HepG2 (cell line): ENCODE results near the gene MSL2. TPM values are rescaled to one million over a fixed set of nuclear protein-coding genes. Genes with fewer than 3 reads are reported as not detected.

ENCODE experiments used
- DNMT1 ChIP-seq: sonication (generic); formaldehyde crosslinking; IDR thresholded peaks from 2 replicates; pipeline ENCODE4 v1.5.1; 2020; ENCODE audit warnings: mild to moderate bottlenecking, missing genetic modification reagents
- HNF4A ChIP-seq: sonication (generic); formaldehyde crosslinking; IDR thresholded peaks from 2 replicates; pipeline ENCODE4 v1.4.0; 2020; ENCODE audit warnings: missing genetic modification reagents
- KLF15 ChIP-seq: sonication (generic); formaldehyde crosslinking; IDR thresholded peaks from 2 replicates; pipeline ENCODE4 v1.8.1; 2023; ENCODE audit warnings: borderline replicate concordance, mild to moderate bottlenecking, inconsistent platforms, missing genetic modification reagents, mixed read lengths
- MED8 ChIP-seq: sonication (generic); formaldehyde crosslinking; IDR thresholded peaks from 2 replicates; pipeline ENCODE4 v1.8.1; 2023; ENCODE audit warnings: mild to moderate bottlenecking, missing genetic modification reagents; ENCODE audit not compliant: insufficient replicate concordance
- MIER2 ChIP-seq: IDR thresholded peaks from 2 replicates; pipeline ENCODE4 v1.6.1; 2016; ENCODE audit warnings: missing biosample characterization, missing genetic modification reagents
- NONO ChIP-seq, 2 experiments: fragments of 450-650 bp in 1 of 2; sonication (generic) in 1 of 2; formaldehyde crosslinking in 1 of 2; IDR thresholded peaks in 1 of 2; conservative IDR thresholded peaks in 1 of 2; 2 replicates each; pipeline versions ENCODE4 v1.6.1 to v1.8.0; 2017 to 2022; ENCODE audit warnings: mild to moderate bottlenecking in 1 of 2, missing genetic modification reagents in 1 of 2, moderate library complexity in 1 of 2
- NR1H2 ChIP-seq: sonication (generic); formaldehyde crosslinking; IDR thresholded peaks from 2 replicates; pipeline ENCODE4 v1.8.1; 2022; ENCODE audit warnings: low read depth, missing genetic modification reagents, borderline replicate concordance
- SMAD9 ChIP-seq: sonication (generic); formaldehyde crosslinking; IDR thresholded peaks from 2 replicates; pipeline ENCODE4 v1.5.1; 2020; ENCODE audit warnings: mild to moderate bottlenecking, missing genetic modification reagents
- SOX13 ChIP-seq, 3 experiments: fragments of 450-650 bp in 1 of 3; sonication (generic) in 1 of 3; formaldehyde crosslinking in 1 of 3; IDR thresholded peaks in 2 of 3; conservative IDR thresholded peaks in 1 of 3; 2 replicates each; pipeline versions ENCODE4 v1.5.0 to v1.6.1; 2016 to 2020; ENCODE audit warnings: antibody characterized with exemption in 1 of 3, mild to moderate bottlenecking in 1 of 3, missing compliant biosample characterization in 1 of 3, missing genetic modification reagents in 1 of 3, moderate library complexity in 1 of 3
- SOX6 ChIP-seq, 2 experiments: fragments of 450-650 bp in 1 of 2; sonication (generic) in 1 of 2; formaldehyde crosslinking in 1 of 2; IDR thresholded peaks; 2 replicates each; pipeline versions ENCODE4 v1.4.0 to v1.6.1; 2017 to 2020; ENCODE audit warnings: antibody characterized with exemption in 1 of 2, mild to moderate bottlenecking in 1 of 2, missing genetic modification reagents in 1 of 2
- ZBTB1 ChIP-seq: sonication (generic); formaldehyde crosslinking; IDR thresholded peaks from 2 replicates; pipeline ENCODE4 v1.4.0; 2020; ENCODE audit warnings: missing genetic modification reagents, borderline replicate concordance
- ZBTB8A ChIP-seq: sonication (generic); formaldehyde crosslinking; IDR thresholded peaks from 2 replicates; pipeline ENCODE4 v1.4.0; 2020; ENCODE audit warnings: mild to moderate bottlenecking, low read depth, missing genetic modification reagents, borderline replicate concordance
- ZNF30 ChIP-seq: sonication (generic); formaldehyde crosslinking; IDR thresholded peaks from 2 replicates; pipeline ENCODE4 v1.5.0; 2020; ENCODE audit warnings: mild to moderate bottlenecking, missing genetic modification reagents
- ZNF446 ChIP-seq: sonication (generic); formaldehyde crosslinking; IDR thresholded peaks from 2 replicates; pipeline ENCODE4 v1.5.0; 2020; ENCODE audit warnings: mild to moderate bottlenecking, missing genetic modification reagents
- ZNF782 ChIP-seq: sonication (generic); formaldehyde crosslinking; IDR thresholded peaks from 2 replicates; pipeline ENCODE4 v1.4.0; 2020; ENCODE audit warnings: missing genetic modification reagents, mild to moderate bottlenecking, borderline replicate concordance
- ZSCAN30 ChIP-seq: sonication (generic); formaldehyde crosslinking; IDR thresholded peaks from 2 replicates; pipeline ENCODE4 v1.5.0; 2020; ENCODE audit warnings: mild to moderate bottlenecking, missing genetic modification reagents
- polyA plus RNA-seq, 8 experiments: library from polyadenylated mRNA; depleted of rRNA in 3 of 8; stranded (reverse) in 7 of 8; unstranded in 1 of 8; fragments of >200 nt; fragmentation: Illumina TruSeq in 4 of 8; extraction: Trizol in 4 of 8; gene quantifications; 2 replicates each; pipeline versions ENCODE4 v1.2.1 to v1.2.3, GENCODE V29; 2011 to 2016; ENCODE audit warnings: low read depth in 4 of 8, missing spikeins in 1 of 8, mixed read lengths in 1 of 8; ENCODE audit not compliant: insufficient read depth in 1 of 8
- total RNA-seq, 5 experiments: library from RNA; depleted of rRNA; stranded (reverse); fragments of >200 nt; fragmentation: Illumina TruSeq; extraction: Trizol; gene quantifications; 2 replicates each; pipeline ENCODE4 v1.2.3, GENCODE V29; 2016; ENCODE audit warnings: low read depth in 1 of 5
- TF ChIP-seq, protein P1 (sequence below): sonication (generic); formaldehyde crosslinking; conservative IDR thresholded peaks from 2 replicates; pipeline ENCODE4 v1.4.0; 2020; ENCODE audit warnings: missing genetic modification reagents
- TF ChIP-seq, protein P2 (sequence below): IDR thresholded peaks from 2 replicates; pipeline ENCODE4 v1.6.1; 2016; ENCODE audit warnings: low read depth, borderline replicate concordance
- TF ChIP-seq, protein P3 (sequence below): IDR thresholded peaks from 2 replicates; pipeline ENCODE4 v1.6.1; 2016; ENCODE audit warnings: control low read depth
- TF ChIP-seq, protein P4 (sequence below): sonication (generic); formaldehyde crosslinking; IDR thresholded peaks from 2 replicates; pipeline ENCODE4 v1.4.0; 2020; ENCODE audit warnings: missing genetic modification reagents, mild to moderate bottlenecking, borderline replicate concordance
- TF ChIP-seq, protein P5 (sequence below): sonication (generic); formaldehyde crosslinking; IDR thresholded peaks from 2 replicates; pipeline ENCODE4 v1.4.0; 2020; ENCODE audit warnings: missing genetic modification reagents, borderline replicate concordance

Gene MSL2
- total and polyA plus RNA-seq, 2 of the 13 experiments (the other 11 are each of a cell fraction or from before 2014, with no cell fraction given), result 6.9 to 11.7 TPM

DNA sequence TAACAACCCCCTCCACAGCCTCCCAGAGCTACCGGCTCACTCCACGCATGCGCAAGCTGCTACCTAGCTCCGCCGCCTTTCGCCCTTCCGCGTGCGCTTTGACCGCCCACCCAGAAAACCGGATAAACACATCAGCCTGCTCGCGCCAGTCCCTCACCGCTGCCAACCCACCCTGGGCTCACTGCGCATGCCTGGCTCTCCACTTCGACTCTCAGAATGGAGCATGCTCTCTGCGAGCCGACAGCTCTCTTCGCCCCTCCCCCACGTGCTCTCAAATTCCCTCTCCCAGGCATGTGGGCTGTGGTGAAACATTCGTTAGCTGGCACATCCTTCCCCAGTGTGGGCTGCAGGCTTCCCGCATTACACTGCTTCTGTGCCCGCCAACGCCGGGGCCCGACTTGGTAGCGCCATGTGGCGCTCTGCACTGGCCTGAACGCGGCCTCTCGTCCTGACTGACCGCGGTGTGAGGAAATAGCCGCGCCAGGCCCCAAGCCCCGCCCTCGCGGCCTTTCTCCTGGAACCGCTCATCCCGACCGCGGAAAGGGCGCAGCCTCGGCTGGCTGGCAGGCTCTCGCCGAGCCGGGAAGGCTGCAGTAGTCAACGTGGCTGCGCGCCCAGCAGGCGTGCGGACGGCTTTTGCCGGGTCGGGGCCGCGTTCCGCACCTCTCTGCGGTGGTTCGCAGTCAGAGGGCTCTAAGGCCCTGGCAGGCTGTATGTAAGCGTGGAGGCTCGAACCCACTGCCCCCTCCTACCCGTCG, 445 bp upstream of the MSL2 start (continued):
- no peak for TF ChIP-seq NONO (IDR thresholded peaks at IDR 0.05)
- peak; percentile 98 for TF ChIP-seq NONO (CRISPR knock-in tag; conservative IDR thresholded peaks at IDR 0.05)
- TF ChIP-seq SOX6 (IDR thresholded peaks at IDR 0.05), result no peak
- TF ChIP-seq SOX6 (CRISPR knock-in tag; IDR thresholded peaks at IDR 0.05), result peak; percentile 87
- TF ChIP-seq NR1H2 (CRISPR knock-in tag), result peak; percentile 97
- peak; percentile 97 for TF ChIP-seq MED8 (CRISPR knock-in tag)
- TF ChIP-seq ZNF446 (CRISPR knock-in tag), result peak; percentile 89
- TF ChIP-seq, protein P1, sequence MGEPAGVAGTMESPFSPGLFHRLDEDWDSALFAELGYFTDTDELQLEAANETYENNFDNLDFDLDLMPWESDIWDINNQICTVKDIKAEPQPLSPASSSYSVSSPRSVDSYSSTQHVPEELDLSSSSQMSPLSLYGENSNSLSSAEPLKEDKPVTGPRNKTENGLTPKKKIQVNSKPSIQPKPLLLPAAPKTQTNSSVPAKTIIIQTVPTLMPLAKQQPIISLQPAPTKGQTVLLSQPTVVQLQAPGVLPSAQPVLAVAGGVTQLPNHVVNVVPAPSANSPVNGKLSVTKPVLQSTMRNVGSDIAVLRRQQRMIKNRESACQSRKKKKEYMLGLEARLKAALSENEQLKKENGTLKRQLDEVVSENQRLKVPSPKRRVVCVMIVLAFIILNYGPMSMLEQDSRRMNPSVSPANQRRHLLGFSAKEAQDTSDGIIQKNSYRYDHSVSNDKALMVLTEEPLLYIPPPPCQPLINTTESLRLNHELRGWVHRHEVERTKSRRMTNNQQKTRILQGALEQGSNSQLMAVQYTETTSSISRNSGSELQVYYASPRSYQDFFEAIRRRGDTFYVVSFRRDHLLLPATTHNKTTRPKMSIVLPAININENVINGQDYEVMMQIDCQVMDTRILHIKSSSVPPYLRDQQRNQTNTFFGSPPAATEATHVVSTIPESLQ (CRISPR knock-in tag), result peak; percentile 85; the same call in 1 of the 2 replicates
- TF ChIP-seq, protein P2, sequence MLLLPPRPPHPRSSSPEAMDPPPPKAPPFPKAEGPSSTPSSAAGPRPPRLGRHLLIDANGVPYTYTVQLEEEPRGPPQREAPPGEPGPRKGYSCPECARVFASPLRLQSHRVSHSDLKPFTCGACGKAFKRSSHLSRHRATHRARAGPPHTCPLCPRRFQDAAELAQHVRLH (CRISPR knock-in tag), result peak; percentile 93
- TF ChIP-seq ZNF782 (CRISPR knock-in tag), result peak; percentile 80
- TF ChIP-seq, protein P3, sequence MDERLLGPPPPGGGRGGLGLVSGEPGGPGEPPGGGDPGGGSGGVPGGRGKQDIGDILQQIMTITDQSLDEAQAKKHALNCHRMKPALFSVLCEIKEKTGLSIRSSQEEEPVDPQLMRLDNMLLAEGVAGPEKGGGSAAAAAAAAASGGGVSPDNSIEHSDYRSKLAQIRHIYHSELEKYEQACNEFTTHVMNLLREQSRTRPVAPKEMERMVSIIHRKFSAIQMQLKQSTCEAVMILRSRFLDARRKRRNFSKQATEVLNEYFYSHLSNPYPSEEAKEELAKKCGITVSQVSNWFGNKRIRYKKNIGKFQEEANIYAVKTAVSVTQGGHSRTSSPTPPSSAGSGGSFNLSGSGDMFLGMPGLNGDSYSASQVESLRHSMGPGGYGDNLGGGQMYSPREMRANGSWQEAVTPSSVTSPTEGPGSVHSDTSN (CRISPR knock-in tag), result no peak
- TF ChIP-seq ZBTB1 (CRISPR knock-in tag), result no peak; the same call in 1 of the 2 replicates
- TF ChIP-seq ZSCAN30 (CRISPR knock-in tag), result peak; percentile 89
- TF ChIP-seq HNF4A, result no peak; the same call in 1 of the 2 replicates
- TF ChIP-seq MIER2, result peak; percentile 74; the same call in 1 of the 2 replicates
- TF ChIP-seq SMAD9 (CRISPR knock-in tag), result peak; percentile 98
- TF ChIP-seq DNMT1, result peak; percentile 78
- TF ChIP-seq, protein P4, sequence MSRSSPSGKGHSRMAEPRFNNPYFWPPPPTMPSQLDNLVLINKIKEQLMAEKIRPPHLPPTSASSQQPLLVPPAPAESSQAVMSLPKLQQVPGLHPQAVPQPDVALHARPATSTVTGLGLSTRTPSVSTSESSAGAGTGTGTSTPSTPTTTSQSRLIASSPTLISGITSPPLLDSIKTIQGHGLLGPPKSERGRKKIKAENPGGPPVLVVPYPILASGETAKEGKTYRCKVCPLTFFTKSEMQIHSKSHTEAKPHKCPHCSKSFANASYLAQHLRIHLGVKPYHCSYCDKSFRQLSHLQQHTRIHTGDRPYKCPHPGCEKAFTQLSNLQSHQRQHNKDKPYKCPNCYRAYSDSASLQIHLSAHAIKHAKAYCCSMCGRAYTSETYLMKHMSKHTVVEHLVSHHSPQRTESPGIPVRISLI (CRISPR knock-in tag), result peak; percentile 20; the same call in 1 of the 2 replicates
- TF ChIP-seq KLF15 (CRISPR knock-in tag), result peak; percentile 70; the same call in 1 of the 2 replicates
- TF ChIP-seq ZBTB8A (CRISPR knock-in tag), result 0 out of 2 replicates have a peak, but pooled peaks have one; percentile 78
- peak; percentile 90; the same call in 1 of the 2 replicates for TF ChIP-seq ZNF30 (CRISPR knock-in tag)
- 0 out of 2 replicates have a peak, but pooled peaks have one; percentile 17 for TF ChIP-seq SOX13 (IDR thresholded peaks at IDR 0.05)
- peak; percentile 41 to 59; a peak in 2 of 4 replicates for TF ChIP-seq SOX13 (CRISPR knock-in tag; conservative IDR thresholded peaks at IDR 0.05 in 1 of 2, IDR thresholded peaks at IDR 0.05 in 1 of 2)
- TF ChIP-seq, protein P5, sequence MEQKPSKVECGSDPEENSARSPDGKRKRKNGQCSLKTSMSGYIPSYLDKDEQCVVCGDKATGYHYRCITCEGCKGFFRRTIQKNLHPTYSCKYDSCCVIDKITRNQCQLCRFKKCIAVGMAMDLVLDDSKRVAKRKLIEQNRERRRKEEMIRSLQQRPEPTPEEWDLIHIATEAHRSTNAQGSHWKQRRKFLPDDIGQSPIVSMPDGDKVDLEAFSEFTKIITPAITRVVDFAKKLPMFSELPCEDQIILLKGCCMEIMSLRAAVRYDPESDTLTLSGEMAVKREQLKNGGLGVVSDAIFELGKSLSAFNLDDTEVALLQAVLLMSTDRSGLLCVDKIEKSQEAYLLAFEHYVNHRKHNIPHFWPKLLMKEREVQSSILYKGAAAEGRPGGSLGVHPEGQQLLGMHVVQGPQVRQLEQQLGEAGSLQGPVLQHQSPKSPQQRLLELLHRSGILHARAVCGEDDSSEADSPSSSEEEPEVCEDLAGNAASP (CRISPR knock-in tag), result peak; percentile 47; the same call in 1 of the 2 replicates
